H1 (cell line): ENCODE data around the gene INTS1. TPM values are rescaled to one million over a fixed set of nuclear protein-coding genes. Genes with fewer than 3 reads are reported as not detected.

Experiments used
- CTCF ChIA-PET: fragments of 300-600 bp; sonication (Branson Sonifier 250); formaldehyde crosslinking; loops from one replicate; lab custom pipeline; 2021; ENCODE audit not compliant: partially characterized antibody; lab: Charles Lee
- POLR2A ChIA-PET: fragments of 300-600 bp; sonication (Branson Sonifier 250); formaldehyde crosslinking; loops from one replicate; lab custom pipeline; 2021; ENCODE audit warnings: inconsistent platforms; ENCODE audit not compliant: partially characterized antibody; lab: Charles Lee
- DNase-seq, 2 experiments: peaks; one replicate each; pipeline versions ENCODE4 v3.0.0 to v3.0.0-alpha.2; 2010 to 2022; ENCODE audit warnings: low spot score in 2 of 2, low read depth in 1 of 2, mixed read lengths in 1 of 2
- FAIRE-seq: peaks from 2 replicates; lab custom pipeline; 2011; peaks lifted over from hg19 to GRCh38; lab: Jason Lieb, UNC
- H2AFZ ChIP-seq: 2 replicates; pipeline ENCODE4 v1.8.1; 2012; ENCODE audit warnings: low read length, inconsistent platforms
- H2AK5ac ChIP-seq: 2 replicates; pipeline ENCODE4 v1.6.1; 2013; ENCODE audit warnings: low read depth, low read length
- H2BK120ac ChIP-seq: replicated peaks from 2 replicates; pipeline ENCODE3; 2013; ENCODE audit warnings: low read depth, low read length, inconsistent platforms
- H2BK12ac ChIP-seq: 2 replicates; pipeline ENCODE4 v1.6.1; 2013; ENCODE audit warnings: low read depth, low read length
- H2BK15ac ChIP-seq: 2 replicates; pipeline ENCODE4 v1.6.1; 2013; ENCODE audit warnings: low read length
- H2BK20ac ChIP-seq: 2 replicates; pipeline ENCODE4 v1.6.1; 2013; ENCODE audit warnings: low read length
- H2BK5ac ChIP-seq: 2 replicates; pipeline ENCODE4 v1.6.1; 2013; ENCODE audit warnings: low read depth, low read length
- H3K14ac ChIP-seq: 2 replicates; pipeline ENCODE4 v1.6.1; 2013; ENCODE audit warnings: inconsistent platforms; ENCODE audit not compliant: insufficient read length
- H3K18ac ChIP-seq: 2 replicates; pipeline ENCODE4 v1.6.1; 2013; ENCODE audit warnings: low read length; ENCODE audit errors: extremely low read depth
- H3K23ac ChIP-seq: 2 replicates; pipeline ENCODE4 v1.6.1; 2013; ENCODE audit warnings: inconsistent platforms; ENCODE audit not compliant: insufficient read length
- H3K23me2 ChIP-seq: 2 replicates; pipeline ENCODE4 v1.6.1; 2013; ENCODE audit warnings: low read depth, low read length
- H3K27ac ChIP-seq: 2 replicates; pipeline ENCODE4 v1.6.1; 2011; ENCODE audit warnings: low read depth, low read length, inconsistent platforms
- H3K27me3 ChIP-seq, 4 experiments: replicated peaks in 1 of 4; 1 replicate in 1 of 4; 2 replicates in 3 of 4; pipeline versions ENCODE4 v1.6.1 to v1.8.1; 2011 to 2013; ENCODE audit warnings: low read length in 3 of 4, mild to moderate bottlenecking in 3 of 4, inconsistent platforms in 2 of 4, mixed read lengths in 2 of 4, moderate library complexity in 1 of 4; ENCODE audit not compliant: control insufficient read depth in 3 of 4, insufficient read depth in 3 of 4; ENCODE audit errors: extremely low read depth in 1 of 4
- H3K36me3 ChIP-seq, 4 experiments: 2 replicates each; pipeline versions ENCODE4 v1.6.1 to v1.8.1; 2011 to 2013; ENCODE audit warnings: mild to moderate bottlenecking in 4 of 4, low read length in 3 of 4, moderate library complexity in 2 of 4, control low read depth in 1 of 4, inconsistent platforms in 1 of 4; ENCODE audit not compliant: insufficient read depth in 4 of 4, control insufficient read depth in 2 of 4
- H3K4ac ChIP-seq: replicated peaks from 2 replicates; pipeline ENCODE3; 2013; ENCODE audit warnings: low read length, low read depth, mixed read lengths, inconsistent platforms; ENCODE audit not compliant: insufficient read length
- H3K4me1 ChIP-seq, 4 experiments: replicated peaks in 1 of 4; 1 replicate in 1 of 4; 2 replicates in 3 of 4; pipeline versions ENCODE4 v1.6.1 to v1.8.1; 2011 to 2013; ENCODE audit warnings: low read length in 3 of 4, inconsistent platforms in 2 of 4, mixed read lengths in 1 of 4; ENCODE audit not compliant: insufficient read depth in 4 of 4, control insufficient read depth in 3 of 4
- H3K4me2 ChIP-seq, 2 experiments: 2 replicates each; pipeline versions ENCODE4 v1.6.1 to v1.8.1; 2011 to 2013; ENCODE audit warnings: low read depth in 2 of 2, low read length in 2 of 2, control low read depth in 1 of 2, inconsistent platforms in 1 of 2, mild to moderate bottlenecking in 1 of 2; ENCODE audit not compliant: insufficient read depth in 1 of 2
- H3K4me3 ChIP-seq, 4 experiments: fragments of 200-600, 300-600 bp in 1 of 4; sonication (generic), shearing (Covaris generic), sonication (Bioruptor Twin) in 1 of 4; 2 replicates each; pipeline versions ENCODE4 v1.5.1 to v1.8.1; 2011 to 2016; ENCODE audit warnings: low read length in 4 of 4, low read depth in 3 of 4, control low read depth in 2 of 4, inconsistent platforms in 2 of 4, mild to moderate bottlenecking in 2 of 4, mixed read lengths in 1 of 4, moderate library complexity in 1 of 4; ENCODE audit not compliant: insufficient read depth in 2 of 4; ENCODE audit errors: extremely low read depth in 1 of 4
- H3K56ac ChIP-seq: replicated peaks from 2 replicates; pipeline ENCODE3; 2013; ENCODE audit warnings: low read depth, mild to moderate bottlenecking, mixed read lengths, low read length, inconsistent platforms; ENCODE audit not compliant: insufficient read length
- H3K79me1 ChIP-seq: 2 replicates; pipeline ENCODE4 v1.6.1; 2013; ENCODE audit warnings: low read depth, low read length, control low read depth
- H3K79me2 ChIP-seq, 2 experiments: 2 replicates each; pipeline versions ENCODE4 v1.6.1 to v1.8.1; 2012 to 2013; ENCODE audit warnings: low read length in 2 of 2, mild to moderate bottlenecking in 2 of 2, inconsistent platforms in 1 of 2; ENCODE audit not compliant: insufficient read depth in 2 of 2, control insufficient read depth in 1 of 2
- H3K9ac ChIP-seq, 4 experiments: replicated peaks in 1 of 4; 1 replicate in 1 of 4; 2 replicates in 3 of 4; pipeline versions ENCODE4 v1.6.1 to v1.8.1; 2011 to 2013; ENCODE audit warnings: low read depth in 3 of 4, low read length in 3 of 4, control low read depth in 2 of 4, mild to moderate bottlenecking in 2 of 4, moderate library complexity in 2 of 4, inconsistent platforms in 1 of 4; ENCODE audit errors: extremely low read depth in 1 of 4
- H3K9me3 ChIP-seq, 2 experiments: 2 replicates each; pipeline versions ENCODE4 v1.6.1 to v1.8.1; 2012 to 2013; ENCODE audit warnings: mild to moderate bottlenecking in 2 of 2, moderate library complexity in 2 of 2, control low read depth in 1 of 2, inconsistent platforms in 1 of 2, low read depth in 1 of 2, low read length in 1 of 2, mixed read lengths in 1 of 2; ENCODE audit not compliant: insufficient read depth in 2 of 2
- H4K20me1 ChIP-seq, 2 experiments: replicated peaks in 1 of 2; 2 replicates each; pipeline versions ENCODE3 to v1.8.1; 2011 to 2013; ENCODE audit warnings: inconsistent platforms in 2 of 2, low read length in 2 of 2, mild to moderate bottlenecking in 1 of 2; ENCODE audit not compliant: insufficient read depth in 2 of 2, control insufficient read depth in 1 of 2
- H4K5ac ChIP-seq: 2 replicates; pipeline ENCODE4 v1.6.1; 2013; ENCODE audit warnings: low read length, low read depth, mixed read lengths, inconsistent platforms; ENCODE audit not compliant: insufficient read length
- H4K8ac ChIP-seq: 2 replicates; pipeline ENCODE4 v1.8.0; 2013; ENCODE audit warnings: mild to moderate bottlenecking, moderate library complexity, low read length, inconsistent platforms; ENCODE audit not compliant: insufficient read depth; ENCODE audit errors: extremely low read depth
- H4K91ac ChIP-seq: replicated peaks from 2 replicates; pipeline ENCODE3; 2013; ENCODE audit warnings: low read length, mixed read lengths, inconsistent platforms; ENCODE audit not compliant: insufficient read length
- GTF2F1 ChIP-seq: IDR thresholded peaks from 2 replicates; pipeline ENCODE4 v1.6.1; 2012; ENCODE audit warnings: low read depth, low read length, improper control_type of control experiment, borderline replicate concordance
- WGBS, 2 experiments: shearing (Covaris generic) in 1 of 2; methylation state at CpG; one replicate each; pipeline versions ENCODE4 v1.1.6 to v1.1.7; 2013 to 2015; ENCODE audit warnings: low lambda C conversion rate in 2 of 2, mixed read lengths in 2 of 2, inconsistent platforms in 1 of 2, low coverage in 1 of 2, missing lambda C conversion rate in 1 of 2; ENCODE audit not compliant: insufficient replicate concordance in 2 of 2, insufficient coverage in 1 of 2, insufficient read length in 1 of 2; ENCODE audit errors: extremely low coverage in 1 of 2, missing lambda C conversion rate in 1 of 2; 5-methylcytosine and 5-hydroxymethylcytosine counted together
- polyA plus RNA-seq, 7 experiments: library from polyadenylated mRNA; depleted of rRNA in 3 of 7; stranded (reverse) in 5 of 7; unstranded in 2 of 7; fragments of >200 nt in 5 of 7; fragments of 200-250 nt in 2 of 7; gene quantifications; 1 replicate in 5 of 7; 2 replicates in 1 of 7; 4 replicates in 1 of 7; pipeline versions ENCODE4 v1.2.1 to v1.2.3, GENCODE V29; 2011 to 2013; ENCODE audit warnings: missing spikeins in 2 of 7, mixed read lengths in 2 of 7
- total RNA-seq: library from RNA; stranded (reverse); fragmentation: NEBNext Ultra II Directional; extraction: Animal tissue kit (Norgen Biotek cat#: 25700); gene quantifications from 2 replicates; pipeline ENCODE4 v1.2.1, GENCODE V29; 2021

INTS1 gene
- total and polyA plus RNA-seq, 2 of the 8 experiments (the other 6 are each of a cell fraction or from before 2014, with no cell fraction given): 76.9 to 104 TPM

- Histone ChIP-seq H4K91ac (no peak overlapping the region), H3K79me1 (no peaks in the 10 kb centered on the region), H2BK5ac (no peak overlapping the region), H3K9ac (no peak overlapping the region), H3K27me3 (no peaks in the 10 kb centered on the region), H3K56ac (no peak overlapping the region), H4K5ac (no peak overlapping the region), H2BK20ac (no peak overlapping the region), H3K4me1 (peaks cover 0 to 2% (median 0%) of the 10 kb centered on the region in 4 experiments; a peak in 1 of 7 replicates), H2AFZ (no peak overlapping the region), H2BK12ac (no peak overlapping the region), H3K23ac (no peak overlapping the region), H4K8ac (no peak overlapping the region), H3K23me2 (peaks cover under 1% of the 10 kb centered on the region; the same call in 1 of the 2 replicates), H2BK120ac (no peak overlapping the region), H3K4me3 (no peak overlapping the region), H3K18ac (no peak overlapping the region), H3K27ac (no peak overlapping the region), H4K20me1 (no peaks in the 10 kb centered on the region), H3K4me2 (no peak overlapping the region), H3K79me2 (no peaks in the 10 kb centered on the region), H3K4ac (no peak overlapping the region), H3K9me3 (no peaks in the 10 kb centered on the region), H3K14ac (no peak overlapping the region), H2BK15ac (no peak overlapping the region), H3K36me3 (no peaks in the 10 kb centered on the region), H2AK5ac (no peak overlapping the region)
- CTCF ChIA-PET: interaction anchor here (0.7 to 1.4 kb wide), 3 partner anchors 10 to 46 kb away, joined by 3 to 5 read pairs (median 4); partner anchors contain the start of gene TMEM184A
- no peak for DNase-seq
- 94% methylated on average over 29 of the region's 30 CpGs; no CpG with 5 or more reads in 1 of the 2 experiments for WGBS, 2 experiments
- POLR2A ChIA-PET: no interaction called here
- TF ChIP-seq GTF2F1: no peak
- FAIRE-seq: no peak
These were observed 7.5 kb upstream of the INTS1 start for GRCh38 chr7:1511444-1512422.
